ENCODE measurements around the gene MTCH2. TPM values are rescaled to one million over a fixed set of nuclear protein-coding genes. Genes with fewer than 3 reads are reported as not detected.

Gene MTCH2
- total and polyA plus RNA-seq, 12 donors: 22.0 to 176 (median 89.6) TPM

DNA sequence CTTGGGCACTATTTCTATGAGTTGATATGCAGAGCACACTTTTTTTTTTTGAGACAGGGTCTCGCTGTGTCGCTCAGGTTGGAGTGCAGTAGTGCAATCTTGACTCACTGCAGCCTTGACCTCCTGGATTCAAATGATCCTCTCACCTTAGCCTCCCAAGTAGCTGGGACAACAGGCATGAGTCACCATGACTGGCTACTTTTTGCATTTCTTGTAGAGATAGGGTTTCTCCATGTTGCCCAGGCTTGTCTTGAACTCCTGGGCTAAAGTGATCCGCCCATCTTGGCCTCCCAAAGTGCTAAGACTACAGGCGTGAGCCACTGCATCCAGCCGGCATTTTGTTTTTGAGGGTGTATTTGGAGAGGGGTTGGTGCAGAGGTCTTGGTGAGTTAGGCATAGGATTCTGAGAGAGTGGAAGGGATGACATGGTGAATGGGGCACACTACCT, 29.9 kb upstream of the MTCH2 start:
- 75 to 89% (median 88%) methylated on average over 5 of the region's 5 CpGs for WGBS, 4 donors
- Histone ChIP-seq H3K27me3 (no peaks in the 10 kb centered on the region), H3K27ac (no peak overlapping the region), H3K36me3 (replicated peaks in 1 of 2) (no peaks in the 10 kb centered on the region), H3K4me3 (no peak overlapping the region), H3K4me1 (replicated peaks in 1 of 2) (no peaks in the 10 kb centered on the region), H3K9me3 (replicated peaks in 1 of 3) (no peaks in the 10 kb centered on the region)
- no peak for DNase-seq
- TF ChIP-seq CTCF (IDR thresholded peaks at IDR 0.05) (no peak), POLR2A (IDR thresholded peaks at IDR 0.05) (no peak)
- intact Hi-C loops (cut with DNase I): no loop called here

GRCh38 chr11:47669856-47670255, 27.5 kb upstream of the MTCH2 start:
- Histone ChIP-seq H3K4me1 (replicated peaks in 1 of 2) (no peaks in the 10 kb centered on the region), H3K36me3 (replicated peaks in 1 of 2) (no peaks in the 10 kb centered on the region), H3K9me3 (replicated peaks in 1 of 3) (no peaks in the 10 kb centered on the region), H3K4me3 (no peak overlapping the region), H3K27ac (no peak overlapping the region), H3K27me3 (no peaks in the 10 kb centered on the region)
- no peak for TF ChIP-seq CTCF (IDR thresholded peaks at IDR 0.05)
- no peak for TF ChIP-seq POLR2A (IDR thresholded peaks at IDR 0.05)
- 92 to 94% (median 93%) methylated on average over 4 to 6 of the region's 6 CpGs for WGBS, 4 donors
- intact Hi-C loops (cut with DNase I): no loop called here
- DNase-seq: no peak

GRCh38 chr11:47668665-47669064, 26.3 kb upstream of the MTCH2 start:
- TF ChIP-seq POLR2A (IDR thresholded peaks at IDR 0.05): no peak
- TF ChIP-seq CTCF (IDR thresholded peaks at IDR 0.05): no peak
- DNase-seq: no peak

DNA sequence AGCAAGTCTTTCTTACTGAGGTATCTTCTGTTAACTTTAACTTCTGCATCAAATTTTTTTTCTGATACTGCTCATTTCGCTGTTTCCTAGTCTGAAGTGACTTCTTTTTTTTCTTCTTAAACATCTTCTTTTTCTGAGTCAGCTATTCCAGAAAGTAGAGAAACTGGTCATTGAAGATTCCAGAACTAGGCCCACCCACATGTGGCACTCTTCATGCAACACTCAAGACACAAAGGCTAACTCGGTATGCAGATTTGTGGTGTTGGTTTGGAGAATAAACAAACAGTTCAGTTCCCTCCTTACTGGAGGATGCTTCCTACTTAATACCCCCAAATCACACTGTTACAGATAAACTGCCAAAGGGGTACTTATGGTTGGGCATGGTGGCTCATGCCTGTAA, 25.2 kb upstream of the MTCH2 start:
- no peak for TF ChIP-seq CTCF (IDR thresholded peaks at IDR 0.05)
- no peak for TF ChIP-seq POLR2A (IDR thresholded peaks at IDR 0.05)
- 81 to 89% (median 85%) methylated on average over 2 of the region's 2 CpGs for WGBS, 4 donors
- no peak for DNase-seq
- Histone ChIP-seq H3K4me3 (no peak overlapping the region), H3K9me3 (replicated peaks in 1 of 3) (no peaks in the 10 kb centered on the region), H3K4me1 (replicated peaks in 1 of 2) (no peaks in the 10 kb centered on the region), H3K27me3 (no peaks in the 10 kb centered on the region), H3K27ac (no peak overlapping the region), H3K36me3 (replicated peaks in 1 of 2) (no peaks in the 10 kb centered on the region)
- intact Hi-C loops (cut with DNase I): no loop called here

More at GRCh38 chr11:47668665-47669064, 26.3 kb upstream of the MTCH2 start:
- Histone ChIP-seq H3K4me1 (replicated peaks in 1 of 2) (no peaks in the 10 kb centered on the region), H3K27me3 (no peaks in the 10 kb centered on the region), H3K27ac (no peak overlapping the region), H3K36me3 (replicated peaks in 1 of 2) (no peaks in the 10 kb centered on the region), H3K4me3 (no peak overlapping the region), H3K9me3 (replicated peaks in 1 of 3) (no peaks in the 10 kb centered on the region)
- intact Hi-C loops (cut with DNase I): no loop called here
